HG03196 (cell line): ENCODE data around the gene CLGN.
"Not testable (repeated sequence)": the region's sequence is repeated elsewhere in the genome, so short reads cannot be mapped to it uniquely, and the experiment has no call there.

ENCODE experiments used
- ATAC-seq: cut with Tn5 transposase; IDR thresholded peaks from one replicate; pipeline ENCODE4 v1.9.1; 2021; ENCODE audit not compliant: unreplicated experiment

Gene CLGN

GRCh38 chr4:140427106-140427918 lies at the start of gene CLGN:
TSS of gene CLGN (minus strand) at chr4:140427648. CDS start at chr4:140413078, 14,570 bp downstream.
- no peak for ATAC-seq

GRCh38 chr4:140472156-140472555 lies 44.7 kb upstream of the CLGN start:
- ATAC-seq = no peak

- no peak for ATAC-seq
These were observed 42.6 kb upstream of the CLGN start for GRCh38 chr4:140469791-140470733.

GRCh38 chr4:140466146-140466545 lies 38.7 kb upstream of the CLGN start:
- no peak for ATAC-seq

- no peak for ATAC-seq
These were observed 36.2 kb upstream of the CLGN start for GRCh38 chr4:140463614-140464013.

- no peak for ATAC-seq
These were observed 35.7 kb upstream of the CLGN start for GRCh38 chr4:140463182-140463581.

GRCh38 chr4:140450352-140450751 lies 22.9 kb upstream of the CLGN start:
- ATAC-seq = no peak

GRCh38 chr4:140448830-140449229 lies 21.4 kb upstream of the CLGN start:
- ATAC-seq = no peak

GRCh38 chr4:140448162-140448561 lies 20.7 kb upstream of the CLGN start:
- no peak for ATAC-seq

GRCh38 chr4:140444347-140444746 lies 16.9 kb upstream of the CLGN start:
- ATAC-seq = not testable (repeated sequence)

- ATAC-seq = no peak
These were observed 12.2 kb upstream of the CLGN start for GRCh38 chr4:140439644-140440142.

GRCh38 chr4:140427919-140428471 lies 547 bp upstream of the CLGN start:
- ATAC-seq = no peak

- no peak for ATAC-seq
These were observed 790 bp downstream of the CLGN start for GRCh38 chr4:140426610-140427105.

- no peak for ATAC-seq
These were observed 4.3 kb downstream of the CLGN start for GRCh38 chr4:140423106-140423505.

- not testable (repeated sequence) for ATAC-seq
These were observed 14.1 kb downstream of the CLGN start for GRCh38 chr4:140413130-140413969.

GRCh38 chr4:140408974-140409373 lies 18.5 kb downstream of the CLGN start:
- no peak for ATAC-seq

- no peak for ATAC-seq
These were observed 21.2 kb downstream of the CLGN start for GRCh38 chr4:140406292-140406691.

- ATAC-seq = no peak
These were observed 27.3 kb downstream of the CLGN start for GRCh38 chr4:140400111-140400510.

- ATAC-seq = no peak
These were observed 31.8 kb downstream of the CLGN start for GRCh38 chr4:140395668-140396067.

GRCh38 chr4:140388015-140388414 lies 39.4 kb downstream of the CLGN start:
- no peak for ATAC-seq
